ENCODE data around the gene SCT.

SCT gene

GRCh38 chr11:643849-644738 lies 17.1 kb upstream of the SCT start:
- no peak for DNase-seq (ENCODE audit: low read depth)

- no peak for DNase-seq (ENCODE audit: low read depth)
Observed at GRCh38 chr11:643366-643765, 16.4 kb upstream of the SCT start.

- no peak for DNase-seq (ENCODE audit: low read depth)
Observed at GRCh38 chr11:641806-642370, 14.9 kb upstream of the SCT start.

GRCh38 chr11:640021-640706 lies 13.2 kb upstream of the SCT start:
- no peak for DNase-seq (ENCODE audit: low read depth)

- DNase-seq (ENCODE audit: low read depth), result no peak
Observed at GRCh38 chr11:639332-639955, 12.5 kb upstream of the SCT start.

- no peak for DNase-seq (ENCODE audit: low read depth)
Observed at GRCh38 chr11:638631-639331, 11.8 kb upstream of the SCT start.

GRCh38 chr11:637593-638521 lies 10.9 kb upstream of the SCT start:
- no peak for DNase-seq (ENCODE audit: low read depth)

GRCh38 chr11:637333-637592 lies 10.3 kb upstream of the SCT start:
- DNase-seq (ENCODE audit: low read depth), result no peak

- no peak for DNase-seq (ENCODE audit: low read depth)
Observed at GRCh38 chr11:636511-637332, 9.7 kb upstream of the SCT start, which contains the start of gene DRD4. TSS of gene DRD4 (plus strand) at chr11:637269. CDS start at chr11:637305, 36 bp downstream.

GRCh38 chr11:635945-636510 lies 9.0 kb upstream of the SCT start:
- DNase-seq (ENCODE audit: low read depth), result no peak

GRCh38 chr11:630871-631270 lies 3.9 kb upstream of the SCT start:
- DNase-seq (ENCODE audit: low read depth), result no peak

GRCh38 chr11:629237-629583 lies 2.2 kb upstream of the SCT start:
- DNase-seq (ENCODE audit: low read depth), result no peak

- DNase-seq (ENCODE audit: low read depth), result no peak
Observed at GRCh38 chr11:628056-628455, 1.1 kb upstream of the SCT start.

- DNase-seq (ENCODE audit: low read depth), result no peak
Observed at GRCh38 chr11:627308-627576, 261 bp upstream of the SCT start.

GRCh38 chr11:625636-626268 lies 1.2 kb downstream of the SCT start:
- DNase-seq (ENCODE audit: low read depth), result no peak

- no peak for DNase-seq (ENCODE audit: low read depth)
Observed at GRCh38 chr11:624705-625635, 2.0 kb downstream of the SCT start, which contains the start of gene CDHR5. TSS of gene CDHR5 (minus strand) at chr11:624955. CDS start at chr11:624902, 53 bp downstream.

GRCh38 chr11:623999-624704 lies 2.8 kb downstream of the SCT start:
- no peak for DNase-seq (ENCODE audit: low read depth)

- DNase-seq (ENCODE audit: low read depth), result no peak
Observed at GRCh38 chr11:623349-623869, 3.6 kb downstream of the SCT start.
